Measurements from ENCODE around the gene CACNB1. TPM values are rescaled to one million over a fixed set of nuclear protein-coding genes. Genes with fewer than 3 reads are reported as not detected.

CACNB1 gene
- total and polyA plus RNA-seq, 2 of the 13 experiments (the other 11 are each of a cell fraction or from before 2014, with no cell fraction given), result 0.75 to 1.5 TPM

- TF ChIP-seq PRPF4 (IDR thresholded peaks at IDR 0.05; ENCODE audit: low read depth, low read length, poor library complexity, severe bottlenecking) (no peak), ZNF75D (CRISPR knock-in tag; IDR thresholded peaks at IDR 0.05; ENCODE audit: borderline replicate concordance) (no peak), NFIC (IDR thresholded peaks at IDR 0.05; ENCODE audit: low read length) (no peak), SOX5 (CRISPR knock-in tag; IDR thresholded peaks at IDR 0.05; ENCODE audit: borderline replicate concordance) (no peak), ZUFSP (CRISPR knock-in tag; IDR thresholded peaks at IDR 0.05; ENCODE audit: borderline replicate concordance) (no peak), KLF15 (CRISPR knock-in tag; IDR thresholded peaks at IDR 0.05; ENCODE audit: borderline replicate concordance) (no peak), POLR2G (IDR thresholded peaks at IDR 0.05; ENCODE audit: low read depth, low read length) (0 out of 2 replicates have a peak, but pooled peaks have one; percentile 7), SMARCE1 (IDR thresholded peaks at IDR 0.05; ENCODE audit: borderline replicate concordance) (no peak), ZNF839 (CRISPR knock-in tag; IDR thresholded peaks at IDR 0.05; ENCODE audit: borderline replicate concordance) (peak; percentile 69; the same call in 1 of the 2 replicates), ZNF567 (CRISPR knock-in tag; IDR thresholded peaks at IDR 0.05; ENCODE audit: borderline replicate concordance) (0 out of 2 replicates have a peak, but pooled peaks have one; percentile 20), YY1 (IDR thresholded peaks at IDR 0.05; ENCODE audit: insufficient read depth, insufficient replicate concordance, low read depth, low read length) (no peak), GLI4 (CRISPR knock-in tag; IDR thresholded peaks at IDR 0.05; ENCODE audit: borderline replicate concordance) (no peak), ISL2 (CRISPR knock-in tag; IDR thresholded peaks at IDR 0.05) (no peak), ZNF512 (CRISPR knock-in tag; IDR thresholded peaks at IDR 0.05) (no peak), ZNF788 (CRISPR knock-in tag; IDR thresholded peaks at IDR 0.05; ENCODE audit: borderline replicate concordance) (no peak), ATF7-NPFF (CRISPR knock-in tag; IDR thresholded peaks at IDR 0.05; ENCODE audit: low read depth) (no peak)
- TF ChIP-seq, protein P1, sequence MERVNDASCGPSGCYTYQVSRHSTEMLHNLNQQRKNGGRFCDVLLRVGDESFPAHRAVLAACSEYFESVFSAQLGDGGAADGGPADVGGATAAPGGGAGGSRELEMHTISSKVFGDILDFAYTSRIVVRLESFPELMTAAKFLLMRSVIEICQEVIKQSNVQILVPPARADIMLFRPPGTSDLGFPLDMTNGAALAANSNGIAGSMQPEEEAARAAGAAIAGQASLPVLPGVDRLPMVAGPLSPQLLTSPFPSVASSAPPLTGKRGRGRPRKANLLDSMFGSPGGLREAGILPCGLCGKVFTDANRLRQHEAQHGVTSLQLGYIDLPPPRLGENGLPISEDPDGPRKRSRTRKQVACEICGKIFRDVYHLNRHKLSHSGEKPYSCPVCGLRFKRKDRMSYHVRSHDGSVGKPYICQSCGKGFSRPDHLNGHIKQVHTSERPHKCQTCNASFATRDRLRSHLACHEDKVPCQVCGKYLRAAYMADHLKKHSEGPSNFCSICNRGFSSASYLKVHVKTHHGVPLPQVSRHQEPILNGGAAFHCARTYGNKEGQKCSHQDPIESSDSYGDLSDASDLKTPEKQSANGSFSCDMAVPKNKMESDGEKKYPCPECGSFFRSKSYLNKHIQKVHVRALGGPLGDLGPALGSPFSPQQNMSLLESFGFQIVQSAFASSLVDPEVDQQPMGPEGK (CRISPR knock-in tag; IDR thresholded peaks at IDR 0.05), result no peak
- TF ChIP-seq, protein P2, sequence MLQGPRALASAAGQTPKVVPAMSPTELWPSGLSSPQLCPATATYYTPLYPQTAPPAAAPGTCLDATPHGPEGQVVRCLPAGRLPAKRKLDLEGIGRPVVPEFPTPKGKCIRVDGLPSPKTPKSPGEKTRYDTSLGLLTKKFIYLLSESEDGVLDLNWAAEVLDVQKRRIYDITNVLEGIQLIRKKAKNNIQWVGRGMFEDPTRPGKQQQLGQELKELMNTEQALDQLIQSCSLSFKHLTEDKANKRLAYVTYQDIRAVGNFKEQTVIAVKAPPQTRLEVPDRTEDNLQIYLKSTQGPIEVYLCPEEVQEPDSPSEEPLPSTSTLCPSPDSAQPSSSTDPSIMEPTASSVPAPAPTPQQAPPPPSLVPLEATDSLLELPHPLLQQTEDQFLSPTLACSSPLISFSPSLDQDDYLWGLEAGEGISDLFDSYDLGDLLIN (CRISPR knock-in tag; IDR thresholded peaks at IDR 0.05; ENCODE audit: borderline replicate concordance), result no peak
- TF ChIP-seq, protein P3, sequence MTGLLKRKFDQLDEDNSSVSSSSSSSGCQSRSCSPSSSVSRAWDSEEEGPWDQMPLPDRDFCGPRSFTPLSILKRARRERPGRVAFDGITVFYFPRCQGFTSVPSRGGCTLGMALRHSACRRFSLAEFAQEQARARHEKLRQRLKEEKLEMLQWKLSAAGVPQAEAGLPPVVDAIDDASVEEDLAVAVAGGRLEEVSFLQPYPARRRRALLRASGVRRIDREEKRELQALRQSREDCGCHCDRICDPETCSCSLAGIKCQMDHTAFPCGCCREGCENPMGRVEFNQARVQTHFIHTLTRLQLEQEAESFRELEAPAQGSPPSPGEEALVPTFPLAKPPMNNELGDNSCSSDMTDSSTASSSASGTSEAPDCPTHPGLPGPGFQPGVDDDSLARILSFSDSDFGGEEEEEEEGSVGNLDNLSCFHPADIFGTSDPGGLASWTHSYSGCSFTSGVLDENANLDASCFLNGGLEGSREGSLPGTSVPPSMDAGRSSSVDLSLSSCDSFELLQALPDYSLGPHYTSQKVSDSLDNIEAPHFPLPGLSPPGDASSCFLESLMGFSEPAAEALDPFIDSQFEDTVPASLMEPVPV (CRISPR knock-in tag; IDR thresholded peaks at IDR 0.05), result 0 out of 2 replicates have a peak, but pooled peaks have one; percentile 34
Measured at GRCh38 chr17:39244600-39245570, 47.4 kb upstream of the CACNB1 start (continued).
